DMS114 treated with DMSO at 0.1 percent for 48 hours (cell line): ENCODE results near the gene PMVK.
A peak's percentile ranks its signal among the peaks of the same experiment; 100 is the strongest.
"Not testable (repeated sequence)": the region's sequence is repeated elsewhere in the genome, so short reads cannot be mapped to it uniquely, and the experiment has no call there.

Source experiments
- DNase-seq: peaks from one replicate; lab custom pipeline; 2025; ENCODE audit not compliant: unreplicated experiment; lab: John Stamatoyannopoulos, UW

The PMVK gene

DNA sequence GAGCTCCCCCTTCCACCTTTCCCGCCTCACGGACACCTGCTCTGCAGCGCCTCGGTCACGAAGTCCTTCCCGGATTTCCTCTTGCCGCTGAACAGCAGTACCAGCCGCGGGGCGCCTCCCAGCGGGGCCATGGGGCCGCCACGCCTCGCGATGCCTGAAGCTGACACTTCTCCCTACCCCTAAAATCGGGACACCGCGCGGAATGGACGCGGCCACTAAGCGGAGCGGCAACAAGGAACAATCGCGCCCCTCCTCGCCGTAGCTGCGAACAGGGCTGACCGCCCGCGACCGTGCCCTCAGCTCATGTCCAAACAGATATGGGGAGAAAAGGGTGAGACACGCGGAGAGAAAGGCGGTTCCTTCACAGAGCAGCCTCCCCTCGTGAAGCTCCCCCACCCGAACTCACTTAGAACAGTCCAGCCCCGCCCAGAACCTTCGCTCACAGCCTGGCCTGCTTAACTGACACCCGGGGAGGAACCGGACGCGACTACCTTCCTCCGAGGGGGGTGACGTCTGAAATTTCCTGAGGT is at the start of gene PMVK:
Gene PMVK (minus strand): TSS at position 165 of the 530 bp plus-strand sequence. CDS start 34 bp downstream, at position 131.
- peak; percentile 97 for DNase-seq

DNA sequence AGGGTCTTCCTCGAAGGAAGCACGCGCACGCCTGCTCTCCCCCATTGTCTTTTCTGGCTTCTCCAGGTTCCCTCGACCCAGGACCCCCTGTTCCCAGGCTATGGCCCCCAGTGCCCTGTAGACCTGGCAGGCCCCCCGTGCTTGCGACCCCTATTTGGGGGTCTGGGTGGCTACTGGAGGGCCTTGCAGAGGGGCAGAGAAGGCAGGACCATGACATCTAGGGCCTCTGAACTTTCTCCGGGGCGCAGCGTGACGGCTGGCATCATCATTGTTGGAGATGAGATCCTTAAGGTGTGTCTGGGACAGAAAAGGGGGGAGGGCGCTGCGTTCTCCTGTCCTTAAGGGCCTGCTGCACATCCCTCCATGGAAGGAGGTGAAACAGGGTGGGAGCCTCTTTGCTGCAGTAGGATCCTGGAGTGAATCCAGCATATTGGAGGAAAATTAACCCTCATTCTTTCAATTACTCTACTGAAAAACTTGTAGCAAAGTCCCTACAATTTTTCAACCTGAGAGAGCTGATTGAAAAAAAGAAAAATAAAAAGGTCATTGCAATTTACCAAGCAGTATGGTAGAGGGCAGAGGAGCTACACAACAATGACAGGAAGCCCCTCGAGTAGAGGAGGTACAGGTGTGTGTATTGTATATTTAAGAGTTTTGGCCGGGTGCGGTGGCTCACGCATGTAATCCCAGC is 47.4 kb upstream of the PMVK start:
- DNase-seq: no peak

DNA sequence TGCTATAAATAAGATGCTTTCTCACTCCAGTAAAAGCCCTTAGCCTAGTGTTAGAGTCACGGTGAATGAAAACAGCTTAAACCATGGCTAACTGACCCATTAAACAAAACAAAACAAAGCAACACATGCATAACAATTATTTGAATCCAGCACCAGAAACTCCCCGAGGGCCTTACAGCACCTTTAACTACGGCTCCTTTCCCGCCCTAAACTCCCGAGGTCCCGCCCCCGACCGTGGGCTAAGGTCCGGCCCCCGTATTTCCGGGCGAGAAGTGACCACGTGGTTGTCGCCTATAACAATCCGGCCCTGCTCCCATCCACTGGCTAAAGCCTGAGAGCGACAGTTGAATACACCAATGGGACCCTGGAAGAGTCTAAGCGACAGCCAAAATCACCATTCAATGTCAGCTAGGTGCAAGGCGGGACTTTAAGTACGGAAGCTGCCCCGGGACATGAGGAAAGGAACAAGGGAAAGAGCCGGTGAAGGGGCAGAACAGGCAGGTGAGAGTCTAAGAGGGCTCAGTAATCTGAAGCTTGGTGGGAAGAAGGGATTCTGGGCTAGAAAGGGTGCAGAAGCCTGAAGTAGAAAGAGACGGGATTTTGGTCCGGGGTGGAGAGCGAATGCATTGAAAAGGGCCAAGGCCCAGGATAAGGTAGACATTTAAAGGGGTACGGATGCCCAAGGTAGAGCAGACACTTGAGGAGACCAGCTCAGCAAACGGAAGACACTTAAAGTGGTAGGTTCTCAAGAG is 46.6 kb upstream of the PMVK start, which contains the start of gene FLAD1:
Gene FLAD1 (plus strand): TSS at position 448 of the 752 bp plus-strand sequence. CDS start 351 bp downstream, outside the sequence.
- DNase-seq: peak; percentile 100

DNA sequence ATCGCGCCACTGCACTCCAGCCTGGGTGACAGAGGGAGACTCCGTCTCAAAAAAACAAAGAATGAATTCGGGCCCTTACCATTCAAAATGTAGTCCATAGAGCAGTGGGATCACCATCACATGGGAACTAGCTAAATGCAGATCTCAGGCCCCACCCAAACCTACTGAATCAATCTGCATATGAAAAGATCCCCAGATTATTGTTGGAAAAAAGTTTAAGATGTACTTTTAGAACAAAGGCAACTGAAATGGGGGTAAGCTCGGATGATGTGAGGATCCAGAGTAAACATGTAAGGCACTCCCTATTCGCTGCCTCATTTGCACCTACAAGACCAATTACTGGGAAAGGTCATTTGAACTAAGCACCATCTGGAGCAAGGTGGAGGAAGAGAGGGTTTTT is 45.8 kb upstream of the PMVK start:
- no peak for DNase-seq

DNA sequence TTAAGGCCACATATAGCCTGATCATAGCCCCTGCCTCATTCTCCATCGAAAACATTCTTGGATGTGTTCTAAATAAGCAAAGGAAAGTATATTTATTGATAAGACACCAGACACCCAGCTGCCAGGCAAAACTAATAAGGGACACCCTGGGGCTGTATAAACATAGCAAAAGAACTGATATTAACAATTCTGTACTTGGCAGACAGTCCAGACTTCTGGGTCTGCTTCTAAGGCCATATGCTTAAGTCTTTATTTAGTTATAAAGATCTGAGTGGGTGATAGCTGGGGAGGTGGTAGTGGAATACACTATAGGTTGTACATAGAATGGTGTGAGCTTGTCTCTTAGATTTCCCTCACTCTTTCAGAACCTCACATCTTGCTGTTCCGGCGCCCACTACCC is 41.8 kb upstream of the PMVK start:
- DNase-seq: no peak

DNA sequence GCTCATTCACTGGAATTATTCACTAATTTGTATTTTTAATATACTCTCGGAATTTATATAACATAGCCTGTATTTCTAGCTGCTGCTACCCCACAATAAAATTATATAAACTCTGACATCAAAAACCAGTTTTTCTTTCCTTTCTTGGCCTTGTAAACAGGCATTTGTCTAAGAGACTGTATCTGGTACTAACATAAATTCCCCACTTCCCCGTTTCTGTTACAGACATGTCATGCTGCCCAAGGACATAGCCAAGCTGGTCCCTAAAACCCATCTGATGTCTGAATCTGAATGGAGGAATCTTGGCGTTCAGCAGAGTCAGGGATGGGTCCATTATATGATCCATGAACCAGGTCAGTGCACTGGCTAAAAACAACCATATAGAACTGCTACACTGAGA is 41.2 kb upstream of the PMVK start:
- DNase-seq: not testable (repeated sequence)

DNA sequence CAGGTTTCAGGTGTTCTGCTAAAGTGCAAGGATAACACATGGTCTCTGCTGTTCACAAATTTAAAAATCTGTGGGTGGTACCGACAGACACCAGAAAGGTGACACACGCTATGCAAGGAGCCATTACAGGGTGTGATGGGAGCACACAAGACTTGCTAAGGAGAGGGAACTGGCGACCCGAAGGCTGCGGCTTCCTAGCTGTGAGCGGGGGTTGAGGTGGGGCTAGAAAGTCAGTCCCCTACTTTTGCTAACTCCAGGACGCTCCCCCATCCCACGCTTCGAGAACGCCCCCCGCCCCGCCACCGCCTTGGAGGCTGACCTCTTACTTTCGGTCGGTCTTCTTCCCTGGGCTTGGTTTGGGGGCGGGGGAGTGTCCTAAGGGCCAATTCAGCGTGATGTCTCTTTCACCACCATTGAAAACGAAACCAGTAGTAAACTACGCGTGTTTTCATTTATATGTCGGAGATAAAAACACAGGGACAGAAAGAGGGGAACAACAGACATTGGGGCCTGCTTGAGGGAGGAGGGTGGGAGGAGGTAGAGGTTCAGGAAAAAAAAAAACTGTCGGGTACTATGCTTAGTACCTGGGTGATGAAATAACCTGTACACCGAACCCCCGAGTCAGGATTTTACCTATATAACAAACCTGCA is 39.0 kb upstream of the PMVK start:
- peak; percentile 44 for DNase-seq

DNA sequence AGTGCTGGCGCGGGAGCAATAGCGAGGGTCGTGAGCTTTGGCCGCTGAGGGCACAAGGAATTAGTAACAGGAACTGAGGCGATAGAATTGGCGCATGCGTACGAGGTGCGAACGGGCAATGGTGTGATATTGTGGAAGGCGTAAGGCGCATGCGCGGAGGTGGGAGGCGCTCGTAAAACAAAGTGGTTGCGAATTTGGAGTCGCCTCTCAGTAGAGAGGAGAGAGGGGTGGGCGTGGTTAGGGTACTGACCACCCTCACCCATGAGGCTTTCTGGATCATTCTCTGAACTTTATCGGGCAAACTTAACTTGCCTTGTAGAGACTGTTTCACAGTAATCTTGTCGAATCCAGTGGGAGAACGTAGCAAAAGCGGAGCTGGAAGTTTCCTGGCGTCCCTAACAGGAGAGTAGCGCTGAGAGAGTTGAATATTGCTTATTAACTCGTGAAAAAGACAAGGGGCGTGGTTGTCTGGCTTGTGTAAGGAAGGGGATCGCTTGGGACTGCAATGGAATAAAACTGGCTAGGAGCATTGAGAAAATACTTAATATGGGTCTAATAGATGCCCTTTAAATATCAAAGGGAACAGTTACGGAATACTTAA is 38.4 kb upstream of the PMVK start:
- DNase-seq: peak; percentile 100

DNA sequence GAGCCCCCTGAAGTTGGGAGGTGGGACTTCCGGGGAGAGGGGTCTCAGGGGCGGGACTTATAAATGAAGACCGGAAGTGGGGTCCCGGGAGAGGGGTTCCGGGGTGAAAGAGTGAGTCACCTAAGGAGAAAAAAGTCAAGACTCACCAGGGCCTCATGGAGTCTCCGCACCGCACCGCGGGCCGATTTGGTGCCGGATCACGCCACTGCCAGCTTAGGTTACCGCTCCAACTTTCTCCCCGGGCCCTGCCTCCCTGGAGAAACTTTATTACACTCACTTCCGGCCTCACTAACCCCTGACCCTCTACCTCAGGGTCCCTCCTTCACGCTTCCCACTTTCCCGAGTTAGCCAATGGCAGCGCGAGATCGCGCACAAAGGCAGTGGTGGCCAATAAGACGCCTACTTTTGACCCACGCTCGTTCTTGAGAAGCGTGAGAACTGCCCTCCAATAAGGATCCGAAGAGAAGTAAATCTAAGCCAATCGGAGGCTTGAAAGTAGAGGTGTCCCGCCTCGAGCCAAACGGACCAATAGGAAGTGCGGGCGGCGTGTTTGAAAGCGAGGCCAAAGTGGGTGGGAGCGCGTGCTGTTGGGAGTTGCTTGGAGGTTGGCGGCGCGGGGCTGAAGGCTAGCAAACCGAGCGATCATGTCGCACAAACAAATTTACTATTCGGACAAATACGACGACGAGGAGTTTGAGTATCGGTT is 37.7 kb upstream of the PMVK start, which contains the start of gene CKS1B:
Gene CKS1B (plus strand): TSS at position 580 of the 706 bp plus-strand sequence. CDS start 65 bp downstream, at position 645.
- peak; percentile 100 for DNase-seq

DNA sequence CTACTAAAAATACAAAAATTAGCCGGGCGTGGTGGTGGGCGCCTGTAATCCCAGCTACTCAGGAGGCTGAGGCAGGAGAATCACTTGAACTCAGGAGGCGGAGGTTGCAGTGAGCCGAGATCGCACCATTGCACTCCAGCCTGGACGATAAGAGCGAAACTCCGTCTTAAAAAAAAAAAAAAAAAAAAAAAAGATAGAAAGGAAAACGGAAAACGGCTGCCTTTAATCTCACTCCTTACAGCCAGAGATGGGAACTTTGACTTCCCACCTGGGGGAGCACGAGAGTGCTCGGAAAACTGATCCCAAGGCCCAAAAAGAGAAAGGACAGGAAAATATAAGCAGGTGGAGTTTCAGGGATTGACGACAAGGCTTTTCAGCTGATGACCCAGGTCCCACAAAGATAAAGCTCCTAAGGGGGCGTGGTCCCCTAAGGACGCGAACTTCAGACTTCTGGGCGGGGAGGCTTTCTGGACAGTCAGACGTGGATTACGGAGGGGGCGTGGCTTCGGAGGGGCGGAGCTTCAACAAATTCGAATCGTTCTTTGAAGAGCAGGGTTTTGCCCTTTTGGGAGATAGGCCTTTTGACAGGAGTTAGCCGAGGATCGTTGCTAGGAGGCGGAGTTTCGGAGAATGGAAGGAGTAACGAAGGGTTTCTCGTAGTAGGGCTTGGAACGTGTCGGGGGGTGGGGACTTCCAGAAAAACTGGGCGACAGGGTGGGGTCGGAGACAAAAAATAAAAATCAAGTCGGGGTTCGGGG is 37.0 kb upstream of the PMVK start:
- peak; percentile 96 for DNase-seq

DNA sequence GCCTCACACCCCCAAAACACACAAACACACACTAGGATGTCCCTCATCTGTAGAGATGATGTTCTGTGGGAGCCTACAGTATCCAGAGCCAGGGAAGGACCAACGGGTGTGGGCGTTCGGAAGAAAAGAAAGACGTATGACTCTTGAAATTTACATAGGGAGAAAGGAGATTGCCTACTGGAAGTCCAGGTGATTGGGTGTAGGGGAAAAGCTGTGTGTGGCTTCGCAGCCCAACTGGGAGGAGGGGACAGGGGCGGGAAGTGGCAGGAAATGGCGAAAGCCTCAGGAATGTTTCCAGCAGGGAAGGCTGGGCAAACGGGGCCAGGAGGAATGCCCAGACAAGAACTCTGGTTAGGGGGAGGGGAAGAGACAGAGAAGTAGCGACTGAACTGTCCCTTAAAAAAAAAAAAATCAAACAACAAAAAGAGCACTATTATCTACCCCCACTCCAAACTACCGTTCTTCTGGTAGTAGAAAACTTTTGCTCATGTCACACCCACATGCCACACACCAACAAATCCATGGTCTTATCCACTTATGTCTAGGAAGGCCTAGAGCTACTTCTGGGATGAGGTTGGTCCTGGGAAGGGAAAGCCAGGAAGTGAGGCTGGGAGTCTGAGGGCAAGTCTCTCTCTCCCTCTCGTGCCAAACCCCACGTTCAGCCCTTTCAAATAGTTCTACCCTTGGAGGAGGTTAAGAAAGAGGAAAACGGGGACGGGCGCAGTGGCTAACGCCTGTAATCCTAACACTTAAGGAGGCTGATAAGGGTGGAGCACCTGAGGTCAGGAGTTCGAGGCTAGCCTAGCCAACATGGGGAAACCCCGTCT is 36.2 kb upstream of the PMVK start:
- DNase-seq: no peak

DNA sequence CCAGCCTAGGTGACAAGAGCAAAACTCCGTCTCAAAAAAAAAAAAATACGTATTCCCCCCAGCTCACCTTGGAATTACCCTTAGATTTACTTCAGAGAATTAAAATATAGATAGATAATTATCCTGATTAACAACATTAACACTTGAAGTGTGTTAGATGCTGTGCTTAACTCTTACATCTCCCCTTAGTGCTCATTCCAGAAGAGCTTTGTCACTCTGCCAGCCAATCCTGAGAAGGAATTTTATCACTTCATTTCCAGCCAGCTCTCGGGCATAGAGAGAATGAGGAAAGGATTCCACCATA is 35.6 kb upstream of the PMVK start:
- no peak for DNase-seq

DNA sequence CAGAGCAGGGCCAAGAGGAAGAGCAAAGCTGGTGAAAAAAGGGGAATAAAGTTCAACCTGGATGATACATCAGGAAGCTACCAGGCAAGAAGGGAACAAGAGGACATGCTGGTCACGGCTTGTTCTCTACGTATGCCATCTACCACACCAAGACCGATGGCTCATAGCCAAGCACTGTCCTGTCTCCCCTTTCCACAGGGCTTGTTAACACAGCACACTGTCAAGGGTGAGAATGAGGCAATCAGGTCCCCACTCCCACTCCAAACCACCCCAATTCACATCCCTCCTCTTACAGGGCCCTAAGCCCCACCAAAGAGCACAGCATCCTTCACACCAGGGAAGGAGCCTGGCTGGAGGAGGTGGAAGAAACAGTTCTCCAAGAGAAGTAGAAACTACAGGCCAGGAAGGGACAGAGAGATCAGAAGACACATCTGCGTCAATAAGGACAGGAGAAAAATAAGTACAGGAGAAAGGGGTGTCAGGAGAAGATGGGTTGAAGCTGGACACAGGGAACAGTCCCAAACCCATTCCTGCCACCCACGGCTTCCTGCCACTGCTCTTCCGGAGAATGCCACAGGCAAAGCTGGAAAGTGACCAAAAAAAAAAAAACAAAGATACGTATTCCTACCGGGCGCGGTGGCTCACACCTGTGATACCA is 35.0 kb upstream of the PMVK start:
- DNase-seq: no peak

DNA sequence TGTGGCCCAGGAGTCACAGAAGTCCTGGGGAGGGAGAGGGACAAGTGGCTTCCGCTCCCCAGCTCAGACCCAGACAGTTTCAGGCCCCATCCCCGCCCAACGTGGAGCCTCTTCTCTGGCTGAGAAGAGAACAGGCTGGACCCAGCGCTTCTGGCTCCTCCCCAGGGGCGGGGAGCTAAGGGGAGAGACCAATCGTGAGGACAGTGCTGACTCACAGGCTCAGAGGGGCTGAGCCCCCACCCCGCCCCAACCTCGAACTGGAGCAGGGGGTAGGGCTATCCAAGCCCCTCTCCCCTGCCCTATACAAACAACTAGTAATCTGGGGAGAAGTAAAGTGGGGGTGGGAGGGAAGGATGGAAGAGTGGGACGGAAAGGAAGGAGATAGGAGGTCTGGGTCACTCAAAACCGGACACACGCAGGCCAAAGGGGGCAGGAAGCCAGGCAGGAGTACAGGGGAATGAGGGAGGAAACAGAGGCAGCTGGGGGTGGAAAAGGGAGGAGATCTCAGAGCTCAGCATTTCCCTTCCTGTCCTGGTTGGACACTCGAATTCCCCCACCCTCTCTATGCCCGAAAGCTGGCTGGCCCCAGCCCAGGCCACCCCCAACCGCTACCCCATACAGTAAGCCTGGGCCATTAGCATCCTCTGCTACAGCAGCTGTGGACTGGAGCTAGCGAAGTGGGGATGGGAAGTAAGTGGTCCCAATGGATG is 34.3 kb upstream of the PMVK start, which contains the start of gene SHC1:
Gene SHC1 (minus strand): TSS at position 117 of the 710 bp plus-strand sequence. CDS start 221 bp downstream, outside the sequence.
- DNase-seq: peak; percentile 37

DNA sequence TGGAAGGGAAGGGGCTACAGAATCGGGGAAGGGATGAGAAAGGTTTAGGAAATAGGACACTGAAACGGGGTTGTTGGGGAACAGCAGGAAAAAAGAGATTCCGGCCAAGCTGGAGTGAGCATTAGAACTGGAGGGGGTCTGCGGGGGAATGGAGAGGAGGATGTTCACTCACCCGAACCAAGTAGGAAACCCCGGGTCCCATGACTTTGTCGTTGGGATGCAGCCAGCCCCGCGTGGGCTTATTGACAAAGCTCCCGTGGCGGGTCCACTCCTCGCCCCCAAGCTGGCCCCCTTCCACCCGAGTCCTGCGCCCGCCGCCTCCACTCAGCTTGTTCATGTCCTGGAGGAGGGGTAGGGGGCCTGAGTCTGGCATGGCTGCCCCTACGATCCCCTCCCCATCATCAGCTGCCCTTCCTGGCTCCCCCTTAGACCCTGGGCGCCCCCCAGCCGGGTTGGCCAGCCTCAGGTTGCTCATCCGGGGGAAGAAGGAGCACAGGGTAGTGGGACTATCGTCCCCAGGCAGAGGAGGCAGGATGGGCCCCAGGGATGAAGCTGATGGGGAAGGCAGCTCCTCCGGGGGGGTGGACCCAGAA is 33.4 kb upstream of the PMVK start:
- DNase-seq: no peak

DNA sequence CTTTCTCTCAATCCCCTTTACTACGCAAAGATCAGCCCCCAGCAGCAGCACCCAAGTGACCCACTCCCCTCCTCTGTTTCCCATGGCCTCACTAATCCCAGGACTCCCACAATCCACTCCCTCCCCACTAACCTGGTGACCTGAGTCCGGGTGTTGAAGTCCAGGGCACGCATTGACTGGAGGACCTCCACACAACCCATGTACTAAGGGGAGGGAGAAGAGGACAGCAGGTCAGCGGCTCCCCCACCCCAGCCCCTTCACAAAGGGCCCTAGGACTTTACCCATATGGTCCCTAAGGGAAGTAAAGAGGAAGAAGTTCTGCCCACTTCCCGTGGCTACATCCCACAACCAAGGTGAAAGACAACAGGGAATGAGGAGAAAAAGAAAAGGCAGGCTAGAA is 32.7 kb upstream of the PMVK start:
- no peak for DNase-seq

DNA sequence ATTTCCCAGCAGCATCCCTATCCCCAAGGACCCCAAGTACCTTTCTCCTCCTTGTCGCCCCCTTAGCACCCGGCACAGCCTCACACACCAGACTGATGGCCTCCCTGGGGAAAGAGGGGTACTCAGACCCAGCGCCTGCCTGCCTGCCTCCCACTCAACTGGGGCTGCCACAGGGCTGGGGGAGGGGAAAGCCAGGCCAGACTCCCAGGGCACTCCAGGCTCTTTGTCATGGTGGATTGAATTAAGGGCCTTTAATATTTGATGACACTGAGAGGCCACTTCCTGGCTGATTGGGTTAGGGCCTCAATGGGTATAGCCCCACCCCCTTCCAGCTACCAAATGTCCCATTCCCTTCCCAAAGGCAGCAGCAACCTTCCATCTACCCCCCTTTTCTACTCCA is 32.2 kb upstream of the PMVK start:
- DNase-seq: no peak
